Measurements from ENCODE around the gene DDX17. TPM values are rescaled to one million over a fixed set of nuclear protein-coding genes. Genes with fewer than 3 reads are reported as not detected.

DDX17 gene
- total RNA-seq, 1 experiment from 2014 or later: 234 TPM

GRCh38 chr22:38448945-38449745 is 57.0 kb downstream of the DDX17 start:
- Histone ChIP-seq H3K27me3 (ENCODE audit: insufficient read depth, low read length) (no peaks in the 10 kb centered on the region), H3K27ac (ENCODE audit: low read depth, low read length) (no peak overlapping the region), H3K9ac (ENCODE audit: low read length) (no peak overlapping the region), H3K4me3 (replicated peaks in 1 of 2; ENCODE audit: low read depth in 1 of 2, low read length in 2 of 2) (no peak overlapping the region), H3K9me3 (ENCODE audit: control insufficient read depth in 1 of 2, insufficient read depth in 1 of 2, low read depth in 1 of 2, low read length in 2 of 2) (no peaks in the 10 kb centered on the region), H3K4me1 (ENCODE audit: control insufficient read depth in 1 of 2, insufficient read depth in 2 of 2, low read length in 2 of 2) (no peaks in the 10 kb centered on the region), H3K9me2 (ENCODE audit: insufficient read depth) (no peaks in the 10 kb centered on the region), H3K36me3 (ENCODE audit: control insufficient read depth in 1 of 2, insufficient read depth in 2 of 2, low read length in 2 of 2) (no peaks in the 10 kb centered on the region), H4K20me1 (ENCODE audit: insufficient read depth) (no peaks in the 10 kb centered on the region), H3K79me2 (ENCODE audit: insufficient read depth, low read length) (no peaks in the 10 kb centered on the region), H3K4me2 (ENCODE audit: low read length) (no peak overlapping the region), H2AFZ (ENCODE audit: low read depth, low read length, poor library complexity, severe bottlenecking) (no peak overlapping the region)
- ChIA-PET CTCF (no interaction called here), RAD21 (ENCODE audit: low non-redundant PET in 1 of 2, low total read pairs in 2 of 2, uncharacterized antibody in 2 of 2, unreplicated experiment in 2 of 2) (no interaction called here), POLR2A (no interaction called here)
- DNase-seq (ENCODE audit: low read depth, low spot score) (no peak), ATAC-seq (no peak)
- intact Hi-C loops (cut with micrococcal nuclease): no loop called here
- BruUV-seq (replicated peaks): no TSS peak
- TF ChIP-seq TCF7L2 (IDR thresholded peaks at IDR 0.05; ENCODE audit: borderline replicate concordance, extremely low read depth, insufficient read depth, insufficient read length) (no peak), ZFX (IDR thresholded peaks at IDR 0.05) (no peak), POLR2AphosphoS5 (IDR thresholded peaks at IDR 0.05; ENCODE audit: low read depth, low read length) (no peak), RAD21 (IDR thresholded peaks at IDR 0.05; ENCODE audit: low read depth) (no peak), SP1 (IDR thresholded peaks at IDR 0.05; ENCODE audit: low read depth) (no peak), POLR2A (IDR thresholded peaks at IDR 0.05; ENCODE audit: borderline replicate concordance, extremely low read depth, insufficient read depth, insufficient read length) (no peak), ZNF274 (IDR thresholded peaks at IDR 0.05; ENCODE audit: low read depth, low read length) (no peak), ELF1 (IDR thresholded peaks at IDR 0.05; ENCODE audit: borderline replicate concordance, low read depth) (no peak), ZBTB33 (IDR thresholded peaks at IDR 0.05; ENCODE audit: extremely low read depth, insufficient replicate concordance, low read length) (no peak), REST (IDR thresholded peaks at IDR 0.05; ENCODE audit: low read depth) (no peak), SIN3A (IDR thresholded peaks at IDR 0.05; ENCODE audit: low read depth) (no peak), MAX (IDR thresholded peaks at IDR 0.05) (no peak), JUND (IDR thresholded peaks at IDR 0.05) (no peak), CEBPB (IDR thresholded peaks at IDR 0.05; ENCODE audit: low read depth) (no peak)

All from HCT116 (cell line).